Natural killer cell (primary cell): ENCODE measurements around the gene CEP41. TPM values are rescaled to one million over a fixed set of nuclear protein-coding genes. Genes with fewer than 3 reads are reported as not detected.

Source experiments
- ATAC-seq, 3 donors: fragments of 150-1000 bp in 2 of 3; fragments of 200-7000 bp in 1 of 3; cut with Tn5 transposase; 1 replicate in 1 of 3; 2 replicates in 2 of 3; pipeline ENCODE4 v1.10.0; 2021; ENCODE audit warnings: mild to moderate bottlenecking in 2 of 3, moderate library complexity in 2 of 3
- DNase-seq, 2 donors: peaks; one replicate each; pipeline versions ENCODE4 v3.0.0 to v3.0.0-alpha.2; 2013 to 2021; ENCODE audit warnings: mixed read lengths in 1 of 2
- H3K27ac ChIP-seq: one replicate; pipeline ENCODE4 v1.5.1; 2013; ENCODE audit warnings: mild to moderate bottlenecking, low read length
- H3K27me3 ChIP-seq: one replicate; pipeline ENCODE4 v1.6.1; 2013; ENCODE audit warnings: low read length; ENCODE audit not compliant: control insufficient read depth, insufficient read depth
- H3K36me3 ChIP-seq: one replicate; pipeline ENCODE4 v1.6.1; 2013; ENCODE audit warnings: low read length; ENCODE audit not compliant: control insufficient read depth, insufficient read depth
- H3K4me1 ChIP-seq: one replicate; pipeline ENCODE4 v1.6.1; 2013; ENCODE audit warnings: low read length; ENCODE audit not compliant: control insufficient read depth, insufficient read depth
- H3K4me3 ChIP-seq: one replicate; pipeline ENCODE4 v1.5.1; 2013; ENCODE audit warnings: low read length
- H3K9me3 ChIP-seq: one replicate; pipeline ENCODE4 v1.6.1; 2013; ENCODE audit warnings: low read length; ENCODE audit not compliant: control insufficient read depth, insufficient read depth
- H3K27ac Mint-ChIP-seq, 2 donors: one replicate each; pipeline ENCODE4 v1.8.0; 2022; ENCODE audit warnings: mild to moderate bottlenecking in 2 of 2, mixed read lengths in 2 of 2, moderate library complexity in 1 of 2
- H3K27me3 Mint-ChIP-seq, 2 donors: one replicate each; pipeline ENCODE4 v1.8.0; 2022; ENCODE audit warnings: low read depth in 2 of 2, mixed read lengths in 2 of 2
- H3K36me3 Mint-ChIP-seq: one replicate; pipeline ENCODE4 v1.8.0; 2022; ENCODE audit warnings: mixed read lengths
- H3K4me1 Mint-ChIP-seq, 2 donors: one replicate each; pipeline ENCODE4 v1.8.0; 2022; ENCODE audit warnings: mixed read lengths in 2 of 2
- H3K4me3 Mint-ChIP-seq: one replicate; pipeline ENCODE4 v1.8.0; 2022; ENCODE audit warnings: mild to moderate bottlenecking, moderate library complexity, mixed read lengths
- H3K9me3 Mint-ChIP-seq, 2 donors: one replicate each; pipeline ENCODE4 v1.8.0; 2022; ENCODE audit warnings: mixed read lengths in 2 of 2
- WGBS: methylation state at CpG from one replicate; pipeline ENCODE4 v1.1.7; 2013; ENCODE audit warnings: missing lambda C conversion rate; ENCODE audit not compliant: insufficient coverage; 5-methylcytosine and 5-hydroxymethylcytosine counted together
- intact Hi-C: fragments of 100-400 bp; cut with micrococcal nuclease; formaldehyde crosslinking; loops from one replicate; pipeline ENCODE4 v1.14.2; 2022
- total RNA-seq, 4 donors: library from RNA; stranded (reverse); fragments of 120-200 nt in 1 of 4; gene quantifications; one replicate each; pipeline versions ENCODE4 v1.2.3 to v1.2.4, GENCODE V29; 2013 to 2022
- TF ChIP-seq, protein P1 (sequence below): fragments of 200-600 bp; IDR thresholded peaks from one replicate; pipeline ENCODE4 v1.8.0; 2022; ENCODE audit warnings: antibody characterized with exemption

CEP41 gene
- total RNA-seq, 3 donors from 2014 or later (not counting 1 experiment from before 2014, with no cell fraction given): 8.7 to 14.2 (median 11.2) TPM

GRCh38 chr7:130383187-130383980 is 57.4 kb downstream of the CEP41 start:
- no peaks in the 10 kb centered on the region for H3K27me3 ChIP-seq
- no peaks in the 10 kb centered on the region for H3K9me3 ChIP-seq
- TF ChIP-seq, protein P1, sequence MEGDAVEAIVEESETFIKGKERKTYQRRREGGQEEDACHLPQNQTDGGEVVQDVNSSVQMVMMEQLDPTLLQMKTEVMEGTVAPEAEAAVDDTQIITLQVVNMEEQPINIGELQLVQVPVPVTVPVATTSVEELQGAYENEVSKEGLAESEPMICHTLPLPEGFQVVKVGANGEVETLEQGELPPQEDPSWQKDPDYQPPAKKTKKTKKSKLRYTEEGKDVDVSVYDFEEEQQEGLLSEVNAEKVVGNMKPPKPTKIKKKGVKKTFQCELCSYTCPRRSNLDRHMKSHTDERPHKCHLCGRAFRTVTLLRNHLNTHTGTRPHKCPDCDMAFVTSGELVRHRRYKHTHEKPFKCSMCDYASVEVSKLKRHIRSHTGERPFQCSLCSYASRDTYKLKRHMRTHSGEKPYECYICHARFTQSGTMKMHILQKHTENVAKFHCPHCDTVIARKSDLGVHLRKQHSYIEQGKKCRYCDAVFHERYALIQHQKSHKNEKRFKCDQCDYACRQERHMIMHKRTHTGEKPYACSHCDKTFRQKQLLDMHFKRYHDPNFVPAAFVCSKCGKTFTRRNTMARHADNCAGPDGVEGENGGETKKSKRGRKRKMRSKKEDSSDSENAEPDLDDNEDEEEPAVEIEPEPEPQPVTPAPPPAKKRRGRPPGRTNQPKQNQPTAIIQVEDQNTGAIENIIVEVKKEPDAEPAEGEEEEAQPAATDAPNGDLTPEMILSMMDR: no peak
- intact Hi-C loops: no loop called here
- Mint-ChIP-seq H3K4me1 (no peaks in the 10 kb centered on the region), H3K27me3 (no peaks in the 10 kb centered on the region), H3K4me3 (no peak overlapping the region), H3K27ac (no peak overlapping the region), H3K36me3 (no peaks in the 10 kb centered on the region), H3K9me3 (no peaks in the 10 kb centered on the region)
- H3K4me1 ChIP-seq: no peaks in the 10 kb centered on the region
- H3K36me3 ChIP-seq: no peaks in the 10 kb centered on the region
- H3K27ac ChIP-seq: no peak overlapping the region
- DNase-seq: no peak
- ATAC-seq: no peak
- 92% methylated on average over 18 of the region's 18 CpGs for WGBS
- H3K4me3 ChIP-seq: no peak overlapping the region

GRCh38 chr7:130381468-130382312 is 59.1 kb downstream of the CEP41 start:
- Mint-ChIP-seq H3K4me1 (no peaks in the 10 kb centered on the region), H3K27me3 (no peaks in the 10 kb centered on the region), H3K4me3 (no peak overlapping the region), H3K36me3 (no peaks in the 10 kb centered on the region), H3K27ac (no peak overlapping the region), H3K9me3 (peaks cover 0 to under 1% of the 10 kb centered on the region in 2 donors)
- TF ChIP-seq, protein P1: no peak
- no peaks in the 10 kb centered on the region for H3K4me1 ChIP-seq
- H3K36me3 ChIP-seq: no peaks in the 10 kb centered on the region
- H3K27ac ChIP-seq: no peak overlapping the region
- no peak overlapping the region for H3K4me3 ChIP-seq
- ATAC-seq: no peak
- DNase-seq: peak in 1 of 2 donors; percentile 11
- 94% methylated on average over 41 of the region's 41 CpGs for WGBS
- H3K27me3 ChIP-seq: no peaks in the 10 kb centered on the region
- H3K9me3 ChIP-seq: no peaks in the 10 kb centered on the region
- intact Hi-C loops: no loop called here

GRCh38 chr7:130380861-130381455 is 59.9 kb downstream of the CEP41 start:
- Histone ChIP-seq H3K36me3 (no peaks in the 10 kb centered on the region), H3K27me3 (no peaks in the 10 kb centered on the region), H3K4me3 (no peak overlapping the region), H3K9me3 (peaks cover 1% of the 10 kb centered on the region), H3K4me1 (no peaks in the 10 kb centered on the region), H3K27ac (no peak overlapping the region)
- no peaks in the 10 kb centered on the region for H3K36me3 Mint-ChIP-seq
- no peak overlapping the region for H3K4me3 Mint-ChIP-seq
- DNase-seq (peak in 1 of 2 donors; percentile 12), ATAC-seq (no peak)
- TF ChIP-seq, protein P1: no peak
- WGBS: 89% methylated on average over 7 of the region's 7 CpGs
- intact Hi-C loops: no loop called here
- H3K27ac Mint-ChIP-seq: no peak overlapping the region
- peaks cover 3 to 4% of the 10 kb centered on the region in 2 donors for H3K9me3 Mint-ChIP-seq
- H3K27me3 Mint-ChIP-seq: no peaks in the 10 kb centered on the region
- H3K4me1 Mint-ChIP-seq: no peaks in the 10 kb centered on the region
